Islet precursor cell (in vitro differentiated cells): Measurements from ENCODE around the gene CANT1.

Experiments used
- DNase-seq: peaks from one replicate; pipeline ENCODE4 v3.0.0-alpha.2; 2018

Gene CANT1

DNA sequence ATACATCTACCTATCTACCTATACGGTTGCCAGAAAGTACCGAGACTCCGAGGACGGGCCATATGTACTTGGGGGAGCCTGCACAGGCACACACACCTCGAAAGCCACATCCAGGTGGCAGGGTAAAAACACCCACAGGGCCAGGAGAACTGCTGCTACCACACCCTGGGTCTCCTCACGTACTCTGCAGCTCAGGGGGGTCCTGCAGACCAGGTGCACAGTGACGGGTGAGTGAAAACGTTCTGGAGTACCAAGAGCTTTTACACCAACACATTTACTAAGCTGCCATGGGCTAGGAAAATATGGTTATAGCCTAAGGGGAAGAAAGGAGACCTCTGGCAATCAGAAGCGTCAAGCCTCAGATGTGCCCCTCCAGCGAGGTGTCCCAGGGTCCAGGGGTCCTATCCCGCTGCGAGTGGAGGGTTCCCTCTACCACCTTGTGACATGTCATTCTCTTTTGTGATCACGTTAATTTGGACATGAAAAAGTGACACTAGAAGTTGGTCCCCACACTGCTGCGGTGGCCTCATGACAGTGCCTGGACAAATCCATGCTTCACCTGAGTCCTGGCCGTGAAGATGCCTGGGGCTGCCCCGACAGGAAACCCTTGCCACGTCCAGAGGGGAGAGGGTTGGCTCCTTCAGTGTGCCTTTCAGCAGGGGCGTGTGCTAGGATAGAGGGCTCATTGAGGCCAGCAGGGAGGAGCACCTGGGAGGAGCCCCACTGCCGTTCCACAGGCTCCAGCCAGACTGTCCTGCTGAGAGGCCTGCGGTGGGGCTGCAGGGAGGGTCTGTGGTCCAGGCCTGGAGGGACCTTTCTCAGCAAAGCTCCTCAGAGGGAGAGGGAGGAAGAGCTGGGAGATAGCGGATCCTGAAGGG is 1.8 kb downstream of the CANT1 start:
- DNase-seq, result peak; percentile 56

DNA sequence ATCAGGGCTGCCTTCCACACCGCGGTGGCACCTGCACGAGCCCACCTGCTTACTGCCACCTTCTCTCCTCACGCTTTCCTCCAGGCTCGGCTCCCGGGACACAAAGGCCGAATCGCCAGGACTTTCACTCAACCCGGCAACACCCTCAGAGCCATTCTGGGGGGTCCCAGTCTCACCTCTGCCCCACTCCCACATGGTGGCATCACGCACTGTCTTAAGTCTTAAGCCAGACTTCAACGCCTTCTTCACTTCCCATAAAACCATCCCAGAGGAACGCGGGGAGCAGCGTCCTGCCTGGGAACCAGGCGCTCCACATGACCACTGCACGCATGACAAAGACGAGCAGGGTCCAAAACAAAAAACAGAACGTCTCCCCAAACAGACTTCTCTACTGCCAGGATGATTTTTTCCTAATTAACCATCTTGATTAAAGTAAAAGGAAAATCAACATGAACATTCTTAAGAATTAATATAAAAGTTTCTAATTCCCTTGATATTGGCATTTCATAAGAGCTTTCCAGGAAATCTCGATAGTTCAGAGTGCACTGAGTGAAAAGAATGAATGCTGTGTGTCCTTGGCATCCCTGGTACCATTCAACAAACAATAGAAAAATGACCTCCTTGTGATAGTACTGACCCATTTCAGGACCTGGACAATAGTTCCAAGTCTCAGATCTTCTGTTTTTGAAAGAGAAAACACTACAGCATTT is 2.6 kb downstream of the CANT1 start:
- DNase-seq, result peak; percentile 42

DNA sequence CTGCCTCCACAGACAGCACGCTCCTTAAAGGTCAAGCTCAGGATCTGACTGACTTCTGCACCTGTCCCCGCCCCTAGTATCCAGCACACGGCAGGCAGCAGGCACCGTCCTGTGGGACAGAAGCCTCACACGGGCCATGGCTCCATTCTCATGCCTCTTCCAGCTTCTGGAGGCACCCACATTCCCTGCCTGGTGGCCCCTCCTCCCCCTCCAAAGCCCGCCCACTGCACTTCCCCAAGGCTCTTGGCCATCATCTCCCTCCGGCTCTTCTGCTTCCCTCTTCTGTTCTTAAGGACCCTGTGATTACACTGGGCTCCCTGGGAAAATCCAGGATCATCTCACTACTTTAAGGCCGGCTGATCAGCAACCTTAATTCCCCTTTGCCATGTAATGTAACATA is 3.5 kb downstream of the CANT1 start:
- DNase-seq, result peak; percentile 52

DNA sequence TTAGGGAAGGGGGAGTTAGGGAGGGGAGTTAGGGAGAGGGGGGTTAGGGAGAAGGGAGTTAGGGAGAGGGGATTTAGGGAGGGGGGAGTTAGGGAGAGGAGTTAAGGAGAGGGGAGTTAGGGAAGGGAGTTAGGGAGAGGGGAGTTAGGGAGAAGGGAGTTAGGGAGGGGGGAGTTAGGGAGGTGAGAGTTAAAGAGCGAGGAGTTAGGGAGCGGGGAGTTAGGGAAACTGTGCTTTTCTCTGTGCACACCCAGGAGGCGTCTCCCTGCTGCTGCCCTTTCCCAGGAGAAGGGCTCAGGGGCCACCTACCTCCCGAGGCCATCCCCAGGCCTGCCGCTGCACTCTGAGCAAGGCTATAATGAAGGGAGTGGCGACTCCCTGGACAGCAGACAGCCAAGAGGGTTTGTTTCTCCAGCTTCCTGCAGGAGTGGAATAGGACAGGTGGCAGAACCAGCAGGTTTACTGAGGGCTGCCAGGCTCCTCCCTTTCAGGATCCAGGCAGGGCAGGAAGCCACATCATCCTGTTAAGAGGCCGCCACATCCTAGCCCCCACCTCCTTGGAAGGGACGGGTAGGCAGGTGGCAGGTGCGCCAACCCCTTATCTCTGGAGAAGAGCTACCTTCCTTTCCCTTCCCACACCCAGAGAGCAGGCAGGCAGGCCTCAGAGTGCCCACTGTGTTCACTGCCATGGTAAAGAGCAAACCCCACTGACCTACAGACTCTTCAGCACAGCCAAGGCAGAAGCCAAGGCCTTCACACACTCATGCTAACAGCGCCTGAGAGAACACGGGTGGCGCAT is 4.3 kb downstream of the CANT1 start:
- DNase-seq, result peak; percentile 72

DNA sequence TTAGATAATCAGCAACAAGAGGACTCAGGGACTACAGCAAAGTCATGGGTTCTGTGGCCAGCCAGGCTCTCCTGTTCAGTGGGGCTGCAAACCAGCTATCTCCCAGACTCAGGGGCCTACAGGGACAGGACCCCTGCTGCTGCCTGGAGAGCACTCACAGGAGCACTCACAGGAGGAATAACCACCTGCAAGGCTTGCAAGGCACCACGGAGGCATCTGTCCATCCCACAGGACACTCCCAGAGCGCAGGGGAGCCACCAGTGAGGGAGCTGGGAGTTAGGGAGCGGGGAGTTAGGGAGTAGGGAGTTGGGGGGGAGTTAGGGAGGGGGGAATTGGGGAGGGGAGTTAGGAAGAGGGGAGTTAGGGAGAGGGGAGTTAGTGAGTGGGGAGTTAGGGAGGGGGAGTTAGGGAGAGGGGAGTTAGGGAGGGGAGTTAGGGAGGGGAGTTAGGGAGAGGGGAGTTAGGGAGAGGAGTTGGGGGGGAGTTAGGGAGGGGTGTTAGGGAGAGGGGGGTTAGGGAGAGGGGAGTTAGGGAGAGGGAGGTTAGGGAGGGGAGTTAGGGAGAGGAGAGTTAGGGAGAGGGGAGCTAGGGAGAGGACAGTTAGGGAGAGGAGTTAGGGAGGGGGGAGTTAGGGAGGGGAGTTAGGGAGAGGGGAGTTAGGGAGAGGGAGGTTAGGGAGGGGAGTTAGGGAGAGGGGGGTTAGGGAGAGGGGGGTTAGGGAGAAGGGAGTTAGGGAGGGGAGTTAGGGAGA is 5.7 kb downstream of the CANT1 start:
- DNase-seq, result peak; percentile 56

- DNase-seq, result peak; percentile 53
These were observed 6.6 kb downstream of the CANT1 start for GRCh38 chr17:79002796-79003593.

DNA sequence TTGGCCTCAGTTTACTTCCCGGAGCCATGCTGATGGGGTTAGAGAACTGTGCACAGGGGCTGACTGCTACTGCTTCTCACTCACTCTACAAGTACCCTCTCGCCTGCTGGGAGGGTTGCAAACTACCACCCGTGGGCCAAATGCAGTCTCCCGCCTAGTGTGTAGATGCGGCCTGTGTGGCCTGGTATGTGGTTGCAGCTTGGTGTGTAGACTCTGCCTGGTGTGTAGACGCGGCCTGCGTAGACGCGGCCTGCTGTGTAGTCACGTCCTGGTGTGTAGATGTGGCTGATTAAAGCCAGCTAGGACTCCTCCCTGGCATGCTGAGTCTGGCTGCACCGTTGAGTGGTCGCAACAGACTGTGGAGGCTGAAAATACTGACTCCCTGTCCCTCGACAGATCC is 7.3 kb downstream of the CANT1 start:
- peak; percentile 53 for DNase-seq

GRCh38 chr17:79001190-79002020 is 8.2 kb downstream of the CANT1 start:
- DNase-seq, result peak; percentile 52

- DNase-seq, result peak; percentile 55
These were observed 9.0 kb downstream of the CANT1 start for GRCh38 chr17:79000396-79001189.

DNA sequence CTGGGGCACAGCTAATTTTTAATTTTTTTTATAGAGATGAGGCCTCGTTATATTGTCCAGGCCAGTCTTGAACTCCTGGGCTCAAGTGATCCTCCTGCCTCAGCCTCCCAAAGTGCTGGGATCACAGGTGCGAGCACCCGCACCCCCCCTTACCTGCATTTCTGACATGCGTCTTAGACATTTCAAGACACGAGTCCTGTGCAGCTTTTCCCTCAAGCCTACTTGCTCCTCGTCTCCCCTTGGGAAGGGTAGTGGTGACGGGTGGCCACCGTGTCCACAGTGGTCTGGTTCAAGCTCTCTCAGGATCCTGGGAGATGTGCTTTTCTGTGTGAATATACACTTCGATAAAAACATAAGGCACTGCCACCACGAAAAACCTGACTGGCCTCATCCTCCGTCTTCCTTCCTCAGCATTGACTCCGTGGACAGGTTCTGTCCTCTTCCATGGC is 9.6 kb downstream of the CANT1 start:
- DNase-seq, result no peak

DNA sequence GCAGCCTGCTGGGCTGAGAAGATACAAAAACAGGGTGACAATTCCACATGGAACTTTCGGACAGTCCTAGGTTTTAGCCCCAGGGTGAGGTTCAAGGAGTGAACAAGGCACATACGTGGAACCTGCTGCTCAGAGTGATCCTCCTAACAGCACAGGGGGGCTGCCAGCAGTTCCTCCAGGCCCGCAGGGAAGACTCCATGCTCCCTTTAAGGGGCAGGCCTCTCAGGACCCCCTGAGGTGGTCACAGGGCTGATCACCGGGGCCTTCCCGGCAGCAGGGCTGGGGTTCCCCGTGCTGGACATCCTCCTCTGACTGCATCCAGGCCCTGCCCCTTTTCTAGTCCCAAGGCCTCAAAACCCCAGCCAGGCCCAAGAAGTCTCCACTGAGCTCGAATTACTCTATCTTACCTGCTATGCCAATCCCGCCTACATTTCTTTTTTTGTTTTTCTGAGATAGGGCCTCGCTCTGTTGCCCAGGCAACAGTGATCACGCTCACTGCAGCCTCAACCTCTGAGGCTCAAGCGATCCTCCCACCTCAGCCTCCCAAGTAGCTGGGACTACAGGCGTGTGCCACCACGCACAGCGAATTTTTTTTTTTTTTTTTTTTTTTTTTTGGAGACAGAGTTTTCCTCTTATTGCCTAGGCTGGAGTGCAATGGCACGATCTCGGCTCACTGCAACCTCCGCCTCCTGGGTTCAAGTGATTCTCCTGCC is 10.4 kb downstream of the CANT1 start:
- DNase-seq, result peak; percentile 45

GRCh38 chr17:78998311-78999055 is 11.1 kb downstream of the CANT1 start:
- DNase-seq, result peak; percentile 53

DNA sequence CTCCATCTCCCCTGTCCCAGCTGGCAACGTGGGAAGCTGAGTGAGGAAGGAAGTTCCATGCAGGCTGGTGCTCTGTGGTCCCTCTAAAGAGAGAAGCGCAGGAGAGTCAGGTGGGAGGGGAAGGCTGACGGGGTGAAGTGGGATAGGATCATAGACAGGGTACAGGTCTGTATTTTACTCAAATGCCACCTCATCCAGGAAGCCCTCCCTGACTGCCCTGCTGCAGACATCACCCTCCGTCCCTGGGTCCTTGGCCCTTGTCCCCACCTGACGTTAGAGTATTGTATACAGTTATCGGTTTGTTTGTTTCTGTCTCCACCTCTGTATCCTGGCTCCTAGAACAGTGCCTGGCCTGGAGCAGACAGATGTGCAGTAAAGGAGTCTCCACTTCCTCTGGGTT is 11.7 kb downstream of the CANT1 start:
- DNase-seq, result peak; percentile 43

DNA sequence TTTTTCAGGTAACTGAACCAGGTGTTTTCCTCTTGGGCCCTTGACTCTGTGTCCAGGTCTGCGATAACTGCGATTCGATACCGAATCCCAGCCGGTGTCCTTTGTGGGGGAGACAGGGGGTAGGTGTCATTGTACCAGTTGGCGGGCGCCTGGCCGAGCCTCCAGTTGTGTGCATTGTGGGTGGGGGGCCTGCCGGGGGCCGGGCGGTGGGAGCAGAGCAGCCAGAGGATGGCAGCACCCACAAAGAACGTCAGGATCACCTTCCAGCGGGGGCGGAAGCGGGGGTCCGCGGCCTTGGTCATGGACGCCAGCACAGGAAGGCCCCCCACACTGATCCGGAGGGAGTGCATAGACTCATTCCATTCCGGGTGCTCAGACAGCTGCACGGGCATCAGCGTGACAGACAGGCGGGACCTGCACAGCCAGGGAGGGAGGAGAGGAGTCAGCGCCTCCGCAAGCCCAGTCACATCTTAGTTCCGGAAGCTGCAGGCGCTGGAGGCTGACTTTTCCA is 12.3 kb downstream of the CANT1 start:
- no peak for DNase-seq

DNA sequence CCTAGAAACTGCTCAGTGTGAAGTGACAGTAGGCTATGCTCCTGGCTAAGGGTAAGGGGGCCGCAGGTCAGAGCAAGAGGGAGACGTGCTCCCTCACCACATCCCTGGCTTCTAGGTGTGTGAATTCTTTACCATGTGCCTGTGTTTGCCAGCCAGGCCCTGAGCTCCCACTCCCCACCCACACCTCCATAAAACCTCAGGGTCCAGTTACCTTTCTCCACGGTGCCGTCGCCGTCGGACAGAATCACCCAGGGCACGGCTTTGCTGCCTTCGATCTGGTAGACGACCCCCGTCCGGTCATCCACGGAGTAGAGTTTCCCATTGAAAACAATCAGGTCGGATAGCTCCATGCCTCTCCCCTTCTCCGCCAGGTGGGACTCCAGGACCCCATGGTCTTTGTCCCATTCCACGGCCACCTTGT is 12.8 kb downstream of the CANT1 start:
- peak; percentile 52 for DNase-seq

- DNase-seq, result peak; percentile 46
These were observed 13.7 kb downstream of the CANT1 start for GRCh38 chr17:78995761-78996451.

DNA sequence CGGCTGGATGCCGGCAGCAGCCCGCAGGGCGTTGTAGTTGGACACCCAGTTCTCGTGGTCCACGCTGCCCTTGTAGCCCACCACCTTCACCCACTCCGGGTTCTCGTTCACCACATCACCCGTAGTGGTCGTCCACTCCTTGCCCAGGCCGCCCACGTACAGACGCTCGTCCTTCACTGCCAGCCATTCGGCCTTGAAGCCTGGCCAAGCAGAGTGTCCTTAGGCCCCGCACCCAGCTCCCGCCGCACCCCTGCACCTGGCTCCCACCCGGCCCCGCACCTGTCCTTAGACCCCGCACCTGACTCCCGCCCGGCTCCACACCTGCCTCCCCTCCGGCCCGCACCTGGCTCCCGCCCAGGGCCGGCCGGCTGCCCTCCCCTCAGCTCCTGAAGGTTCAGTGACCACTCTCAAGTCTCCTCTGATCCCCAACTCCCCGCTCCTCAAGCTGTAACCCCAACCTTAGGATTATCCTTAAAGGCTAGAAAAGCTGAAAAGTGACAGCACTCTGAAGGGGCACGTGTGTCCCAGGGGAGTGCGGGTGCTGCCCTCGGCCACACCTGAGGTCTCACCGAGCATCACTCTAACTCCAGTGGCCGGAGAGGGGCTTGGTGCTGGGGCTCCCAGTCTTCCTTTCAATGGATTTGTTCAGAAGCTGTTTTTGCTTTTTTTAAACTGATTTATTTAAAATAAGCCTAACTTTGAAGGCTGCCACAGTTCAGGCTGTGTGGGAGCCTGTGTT is 14.4 kb downstream of the CANT1 start:
- peak; percentile 49 for DNase-seq
